GM21786 (cell line): ENCODE data around the gene REN.

Source experiments
- ATAC-seq: cut with Tn5 transposase; IDR thresholded peaks from one replicate; pipeline ENCODE4 v1.9.1; 2021; ENCODE audit not compliant: unreplicated experiment

Gene REN

DNA sequence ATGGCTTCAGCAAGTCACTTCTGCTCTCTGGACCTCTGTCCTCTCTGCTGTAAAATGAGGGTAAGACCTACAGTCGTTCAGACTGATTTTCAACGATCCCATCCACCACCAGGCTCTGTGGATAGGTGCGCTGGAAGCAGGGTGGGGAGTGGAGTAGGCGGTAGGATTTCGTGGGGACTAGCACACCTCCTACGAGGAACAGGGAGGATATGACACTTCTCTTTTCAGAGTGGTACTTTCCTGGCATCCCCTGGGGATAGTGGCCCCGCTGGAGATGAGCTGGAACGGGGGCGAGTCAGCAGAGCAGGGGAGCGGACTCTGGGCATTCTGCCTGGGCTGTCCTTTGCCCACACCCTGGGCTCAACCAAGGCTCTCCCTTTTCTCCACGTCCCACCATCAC lies 32.0 kb downstream of the REN start:
- ATAC-seq, result no peak

DNA sequence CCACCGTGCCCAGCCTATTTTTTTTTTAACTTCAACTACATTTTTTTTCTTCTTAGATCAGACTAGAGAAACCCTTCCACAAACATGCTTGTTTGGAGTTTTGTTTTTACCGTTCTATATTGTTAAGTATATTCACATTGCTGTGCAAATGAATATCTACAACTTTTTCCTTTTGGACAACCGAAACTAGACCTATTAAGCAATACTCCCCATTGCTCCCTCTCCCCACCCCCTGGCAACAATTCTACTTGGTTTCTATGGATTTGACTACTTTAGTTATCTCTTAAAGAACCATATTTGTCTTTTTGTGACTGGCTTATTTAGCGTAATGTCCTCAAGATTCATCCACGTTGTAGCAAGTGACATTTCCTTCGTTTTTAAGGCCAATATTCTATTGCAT lies 33.4 kb downstream of the REN start:
- no peak for ATAC-seq

DNA sequence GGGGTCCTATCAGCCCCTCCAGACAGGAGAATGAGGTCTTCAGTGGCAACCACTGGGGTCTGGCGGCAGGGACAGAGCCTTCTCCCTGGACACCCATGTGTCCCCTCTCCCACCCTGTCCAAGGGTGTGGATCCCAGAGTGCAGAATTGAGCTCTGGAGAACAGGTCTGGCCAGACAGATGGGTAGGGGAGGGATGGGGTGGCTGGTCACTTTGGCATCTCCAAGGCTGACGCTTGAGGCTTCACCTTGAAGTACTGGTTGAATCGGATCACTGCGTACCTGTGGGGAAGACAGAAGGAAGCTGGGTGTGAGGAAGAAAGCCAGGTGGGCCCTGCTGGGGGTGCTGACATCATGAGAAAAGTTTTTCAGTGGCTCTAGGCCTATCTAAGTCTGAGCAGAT lies 34.2 kb downstream of the REN start:
- no peak for ATAC-seq

DNA sequence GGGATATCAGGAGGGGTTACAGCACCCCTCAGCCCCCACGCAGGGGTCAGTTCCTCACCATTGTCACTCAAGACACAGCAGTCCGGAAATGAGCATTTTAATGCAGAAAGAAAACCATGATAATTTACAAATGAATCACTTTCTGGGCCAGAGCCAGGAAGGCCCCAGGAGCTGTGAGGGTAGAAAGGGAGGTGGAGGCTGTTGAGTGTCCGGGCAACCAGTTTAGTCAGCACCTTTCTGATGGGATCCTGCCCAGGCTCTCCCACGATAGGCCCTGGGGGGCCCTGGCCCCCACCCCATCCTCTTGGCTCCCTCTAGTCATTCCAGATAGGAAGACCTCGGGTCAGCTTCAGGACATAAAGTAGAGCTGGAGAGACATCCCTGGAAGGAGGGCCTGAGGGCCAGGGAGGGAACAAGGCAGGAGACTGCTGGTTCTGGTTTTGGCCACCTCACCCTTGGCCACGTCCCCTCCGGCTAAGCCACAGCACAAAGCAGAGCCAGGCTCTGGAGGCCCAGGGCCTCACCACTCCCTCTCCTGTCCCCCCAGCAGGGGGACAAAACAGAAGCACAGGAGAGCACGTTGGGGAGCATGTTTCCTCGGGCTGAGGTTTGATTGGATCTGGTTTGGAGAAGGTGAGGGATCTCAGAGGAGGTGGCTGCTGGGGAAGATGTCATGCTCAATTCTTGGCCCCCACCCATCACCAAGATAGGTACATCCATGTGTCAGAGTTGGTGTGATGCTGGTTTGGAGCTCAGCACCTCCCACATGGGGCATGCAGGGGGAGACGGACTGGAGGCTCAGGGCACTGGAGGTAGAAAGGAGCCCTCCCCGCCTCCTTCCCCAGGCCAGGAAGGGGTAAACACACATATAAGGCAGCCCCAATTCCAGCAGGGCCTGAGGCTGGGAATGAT lies 34.9 kb downstream of the REN start:
- no peak for ATAC-seq

DNA sequence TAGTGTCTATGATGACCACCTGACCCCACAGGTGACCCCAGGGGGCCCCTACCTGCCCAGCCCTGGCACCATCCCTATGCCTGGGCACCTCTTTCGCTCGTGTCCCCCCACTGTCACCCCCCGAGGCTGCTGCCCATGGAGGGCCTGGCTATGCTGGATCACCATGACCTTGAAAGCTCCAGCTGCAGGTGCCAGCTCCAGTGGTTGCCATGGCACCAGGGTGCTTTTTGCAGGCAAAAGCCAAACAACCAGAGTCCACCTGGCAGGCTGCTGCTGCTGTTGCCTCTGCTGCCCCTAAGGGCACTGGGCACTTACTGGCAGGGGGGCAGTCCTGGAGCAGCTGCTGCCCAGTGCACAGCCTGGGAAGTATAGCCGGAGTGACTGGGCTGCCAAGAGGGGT lies 36.0 kb downstream of the REN start:
- no peak for ATAC-seq

DNA sequence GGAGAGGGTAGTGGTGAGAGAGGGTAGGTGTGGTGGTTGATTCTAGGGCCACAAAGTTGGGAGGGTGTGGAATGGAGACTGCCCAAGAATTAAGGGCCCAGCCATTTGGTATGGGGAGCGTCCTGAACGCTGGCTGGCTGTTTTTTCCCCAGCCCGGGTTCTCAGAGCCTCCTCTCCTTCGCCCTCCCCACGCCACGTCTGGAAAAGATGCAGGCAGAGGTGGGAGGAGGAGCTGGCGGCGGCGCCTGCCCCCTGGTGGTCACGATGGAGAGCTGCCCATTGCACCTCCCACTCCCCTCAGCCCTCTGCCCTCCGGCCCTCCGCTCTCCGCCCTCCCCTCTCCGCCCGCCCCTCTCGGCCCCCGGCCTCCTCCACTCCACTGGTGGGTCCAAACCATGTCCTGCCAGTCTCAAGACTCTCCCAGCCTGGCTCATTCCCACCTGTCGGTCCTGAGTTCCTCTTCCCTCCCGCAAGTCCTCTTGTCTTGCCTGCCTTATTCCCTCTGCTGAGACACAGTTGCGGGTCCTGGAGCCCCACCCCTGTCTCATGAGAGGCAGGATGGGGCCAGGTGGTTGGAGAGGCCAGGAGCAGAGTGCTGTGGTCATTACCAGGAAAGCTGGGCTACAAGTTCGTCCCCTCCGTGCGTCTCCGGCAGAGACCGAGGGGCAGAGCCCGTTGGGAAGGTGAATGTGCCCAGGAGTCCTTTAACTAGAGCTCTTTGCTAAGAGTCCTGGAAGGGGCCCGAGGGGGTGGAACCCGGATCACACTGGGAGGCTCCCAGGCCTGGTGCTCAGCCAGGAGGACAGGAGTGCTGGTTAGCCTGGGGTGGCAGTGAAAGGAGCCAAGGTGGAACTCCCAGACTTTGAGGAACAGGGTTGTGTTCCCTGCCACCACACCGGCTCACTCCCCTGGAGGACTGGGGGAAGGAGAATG lies 36.9 kb downstream of the REN start:
- ATAC-seq, result no peak

DNA sequence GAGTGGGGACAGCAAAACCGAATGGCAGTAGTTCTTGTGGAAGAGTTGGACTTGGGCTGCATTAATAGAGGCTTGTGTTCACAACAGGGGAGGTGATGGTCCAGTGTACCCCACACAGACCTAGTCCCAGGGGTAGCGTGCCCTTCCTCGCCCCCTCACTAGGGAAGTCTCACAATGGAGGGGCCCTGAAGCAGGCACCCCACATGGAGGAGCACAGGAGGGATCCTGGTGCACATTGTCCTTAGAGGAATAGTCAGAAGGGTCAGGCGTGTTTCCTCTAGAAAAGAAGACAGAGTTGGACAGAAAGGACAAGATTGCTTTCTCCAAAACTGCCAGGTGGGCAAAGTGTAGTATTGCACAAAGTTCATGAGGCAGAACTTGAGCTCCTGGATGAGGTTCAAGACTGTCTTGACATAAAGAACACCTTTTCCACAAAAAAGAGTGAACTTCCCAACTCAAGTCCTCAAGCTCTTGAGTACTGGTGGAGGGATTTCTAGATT lies 37.6 kb downstream of the REN start:
- no peak for ATAC-seq

DNA sequence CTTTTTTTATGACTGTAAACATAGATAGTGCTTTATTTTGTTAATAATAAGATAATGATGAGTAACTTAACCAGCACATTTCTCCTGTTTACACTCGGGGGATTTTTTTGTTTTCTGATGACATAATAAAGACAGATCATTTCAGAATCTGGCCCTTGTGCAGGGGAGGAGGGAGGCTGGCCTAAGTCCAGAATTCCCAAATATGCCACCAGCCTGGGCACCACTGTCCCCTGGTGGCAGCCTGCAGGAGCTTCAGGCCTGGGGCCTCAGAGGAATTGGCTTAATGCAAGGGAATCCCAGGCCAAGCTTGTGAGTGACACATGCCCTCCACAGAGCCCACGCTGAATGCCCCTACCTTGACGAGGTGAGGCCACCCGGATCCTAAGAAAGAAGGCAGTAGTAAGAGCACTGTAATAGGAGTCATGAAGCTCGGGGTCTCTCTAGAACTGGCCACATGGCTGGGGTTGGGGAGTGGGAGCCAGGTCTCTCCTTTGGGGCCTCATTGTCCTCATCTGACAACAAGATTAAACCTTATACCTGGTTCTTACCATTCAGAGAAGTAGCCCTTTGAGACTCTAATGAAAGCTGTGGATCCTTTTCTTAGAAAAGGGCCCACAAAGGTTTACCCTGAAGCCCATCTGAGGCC lies 38.4 kb downstream of the REN start:
- no peak for ATAC-seq

DNA sequence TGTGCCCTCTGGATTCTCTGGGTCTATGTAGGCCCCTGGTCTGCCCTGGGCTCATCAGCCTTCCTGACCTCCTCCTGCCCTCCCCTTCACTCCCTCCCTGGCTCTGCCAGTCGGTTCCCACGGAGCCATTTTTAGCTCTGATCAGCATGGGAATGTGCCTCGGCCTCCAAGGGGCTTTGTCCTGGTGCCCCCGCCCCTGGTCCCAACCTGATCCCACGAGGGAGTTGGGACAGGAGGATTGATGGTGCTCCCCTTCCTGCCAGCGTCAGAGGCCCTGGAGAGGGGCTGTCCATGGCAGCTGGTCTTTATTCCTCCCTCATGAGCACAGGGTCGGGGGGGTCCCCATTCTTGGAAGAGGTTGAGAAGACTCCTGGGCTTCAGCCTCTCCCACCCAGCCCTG lies 39.2 kb downstream of the REN start:
- no peak for ATAC-seq

DNA sequence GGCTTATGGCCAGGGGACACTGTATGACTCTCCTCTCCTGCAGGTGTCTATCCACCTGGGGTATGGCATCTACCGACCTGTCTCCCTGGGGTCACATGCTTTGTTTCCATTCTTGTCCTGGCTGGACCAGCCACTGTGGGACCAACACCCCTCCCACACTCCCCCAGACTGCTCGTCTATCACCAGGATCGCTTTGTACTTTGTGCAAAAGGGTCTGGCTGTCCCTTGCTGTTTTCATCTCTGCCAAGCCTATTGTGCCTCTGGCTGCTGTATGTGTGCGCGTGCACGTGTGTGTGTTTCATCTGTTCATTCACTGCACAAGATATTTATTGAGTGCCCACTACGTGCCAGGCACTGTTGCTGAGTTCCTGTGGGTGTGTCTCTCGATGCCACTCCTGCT lies 39.8 kb downstream of the REN start:
- ATAC-seq, result no peak

DNA sequence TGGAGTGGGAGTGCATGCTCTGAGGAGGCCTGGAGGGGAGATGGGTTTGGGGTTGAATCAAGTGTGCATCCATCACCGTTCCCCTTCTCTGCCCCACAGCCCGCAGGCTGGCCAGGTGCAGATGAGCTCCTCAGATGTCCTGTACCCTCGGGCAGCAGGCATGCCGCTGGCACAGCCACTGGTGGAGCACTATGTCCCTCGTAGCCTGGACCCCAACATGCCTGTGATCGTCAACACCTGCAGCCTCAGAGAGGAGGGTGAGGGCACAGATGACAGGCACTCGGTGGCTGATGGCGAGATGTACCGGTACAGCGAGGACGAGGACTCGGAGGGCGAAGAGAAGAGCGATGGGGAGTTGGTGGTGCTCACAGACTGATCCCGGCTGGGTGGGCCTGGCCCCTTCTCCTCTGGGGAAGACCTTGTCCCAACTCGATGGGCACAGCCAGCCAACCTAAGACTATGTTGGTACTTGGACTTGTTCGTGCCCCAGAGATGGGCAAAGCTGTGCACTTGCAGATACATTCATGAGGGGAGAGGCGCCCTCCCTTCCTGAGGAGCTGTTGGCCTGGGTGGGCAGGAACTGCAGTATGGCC lies 40.3 kb downstream of the REN start:
- no peak for ATAC-seq

DNA sequence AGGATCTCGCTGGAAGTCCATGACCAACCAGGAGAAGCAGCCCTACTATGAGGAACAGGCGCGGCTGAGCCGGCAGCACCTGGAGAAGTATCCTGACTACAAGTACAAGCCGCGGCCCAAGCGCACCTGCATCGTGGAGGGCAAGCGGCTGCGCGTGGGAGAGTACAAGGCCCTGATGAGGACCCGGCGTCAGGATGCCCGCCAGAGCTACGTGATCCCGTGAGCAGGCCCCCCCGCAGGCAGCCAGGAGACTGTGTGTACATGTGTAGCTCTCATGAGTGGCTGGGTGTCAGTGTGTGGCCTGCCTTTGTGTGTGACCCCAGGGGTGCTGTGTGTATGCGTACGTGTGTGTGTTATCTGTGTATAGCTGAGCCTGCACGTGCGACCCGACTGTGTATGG lies 41.5 kb downstream of the REN start:
- no peak for ATAC-seq

DNA sequence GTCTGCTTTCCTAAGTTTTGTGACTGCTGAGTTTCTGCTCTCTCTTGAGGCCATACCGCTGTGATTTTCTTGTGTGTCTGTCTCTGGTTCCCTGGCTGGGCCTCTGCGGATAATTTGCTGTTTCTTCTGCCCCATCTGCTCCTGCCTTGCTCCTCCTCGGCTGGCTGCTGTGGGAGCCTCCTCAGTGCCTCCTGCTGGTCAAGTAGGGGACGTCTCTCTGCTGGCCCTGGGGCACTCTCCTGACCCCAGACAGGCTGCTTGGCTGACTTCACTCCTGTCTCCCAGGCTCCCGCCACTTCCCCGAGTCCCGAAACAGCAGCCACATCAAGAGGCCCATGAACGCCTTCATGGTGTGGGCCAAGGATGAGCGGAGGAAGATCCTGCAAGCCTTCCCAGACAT lies 42.8 kb downstream of the REN start:
- ATAC-seq, result no peak

DNA sequence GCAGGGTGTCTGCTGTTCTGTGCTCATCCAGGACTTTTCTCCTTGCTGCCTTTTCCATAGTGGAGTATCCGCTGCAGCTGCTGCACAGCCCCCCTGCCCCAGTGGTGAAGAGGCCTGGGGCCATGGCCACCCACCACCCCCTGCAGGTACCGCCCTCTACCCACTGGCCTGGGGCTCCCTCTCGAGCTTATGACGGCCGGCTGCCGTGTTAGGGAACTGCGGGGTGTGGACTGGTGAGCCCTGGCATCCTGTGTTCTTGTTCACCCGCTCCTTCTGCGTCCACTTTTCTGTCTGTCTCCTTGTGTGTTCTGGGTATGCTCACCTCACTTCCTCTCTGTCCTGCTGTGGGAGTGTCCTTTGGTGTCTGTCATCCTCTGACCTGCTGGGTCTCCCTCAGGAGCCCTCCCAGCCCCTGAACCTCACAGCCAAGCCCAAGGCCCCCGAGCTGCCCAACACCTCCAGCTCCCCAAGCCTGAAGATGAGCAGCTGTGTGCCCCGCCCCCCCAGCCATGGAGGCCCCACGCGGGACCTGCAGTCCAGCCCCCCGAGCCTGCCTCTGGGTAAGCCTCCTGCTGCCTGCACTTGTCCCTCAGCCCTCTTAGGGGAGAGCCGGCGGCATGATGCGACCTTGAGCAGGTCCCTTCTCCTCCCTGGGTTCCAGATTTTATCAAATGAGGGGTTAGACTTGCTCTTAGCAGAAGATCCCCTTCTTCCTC lies 44.1 kb downstream of the REN start:
- ATAC-seq, result no peak

DNA sequence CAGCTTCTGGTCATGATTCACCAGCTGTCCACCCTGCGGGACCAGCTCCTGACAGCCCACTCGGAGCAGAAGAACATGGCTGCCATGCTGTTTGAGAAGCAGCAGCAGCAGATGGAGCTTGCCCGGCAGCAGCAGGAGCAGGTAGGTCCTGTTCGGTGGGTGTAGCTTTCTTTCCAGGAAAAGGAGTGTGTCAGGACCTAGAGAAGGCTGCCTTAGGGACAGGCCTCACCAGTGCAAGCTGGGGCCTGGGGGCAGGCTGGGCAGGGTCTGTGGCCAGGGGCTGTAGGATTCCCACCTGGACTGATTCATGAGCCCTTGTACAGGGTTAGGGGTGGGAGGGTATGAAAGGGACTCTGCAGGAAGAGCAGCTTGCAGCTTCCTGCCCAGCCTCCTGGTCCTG lies 49.6 kb downstream of the REN start:
- ATAC-seq, result no peak

DNA sequence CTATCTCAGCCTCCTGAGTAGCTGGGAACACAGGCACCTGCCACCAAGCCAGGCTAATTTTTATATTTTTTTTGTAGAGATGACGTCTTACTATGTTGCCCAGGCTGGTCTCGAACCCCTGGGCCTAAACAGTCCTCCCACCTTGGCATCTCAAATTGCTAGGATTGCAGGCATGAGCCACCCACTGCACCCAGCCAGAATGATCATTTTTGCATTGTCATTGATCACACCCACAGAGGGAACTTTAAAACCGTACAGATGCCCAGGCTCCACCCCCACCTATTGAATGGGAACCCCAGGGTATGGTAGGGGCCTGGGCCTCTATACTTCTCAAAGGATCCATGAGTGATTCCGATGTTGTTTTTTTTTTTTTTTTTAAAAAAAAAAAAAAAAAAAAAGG lies 51.0 kb downstream of the REN start:
- ATAC-seq, result no peak

DNA sequence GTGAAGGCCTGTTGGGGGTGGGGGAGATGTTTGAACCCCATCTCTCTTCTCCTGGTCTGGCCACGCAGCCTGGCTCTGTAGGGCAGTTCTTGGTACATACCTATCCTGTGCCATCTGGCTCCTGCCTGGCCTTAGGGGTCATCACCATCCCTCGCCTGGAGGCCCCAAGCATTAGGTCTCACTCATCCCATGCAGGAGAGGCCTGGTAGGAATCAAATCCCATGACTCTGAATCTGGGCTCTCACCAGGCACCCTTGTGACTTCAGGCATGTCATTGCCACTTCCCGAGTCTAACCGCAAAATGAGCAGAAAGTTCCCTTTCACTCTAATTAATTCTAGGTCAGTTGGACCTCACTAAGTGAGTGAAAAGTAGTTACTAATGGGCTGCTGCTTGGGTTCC lies 51.5 kb downstream of the REN start:
- no peak for ATAC-seq

DNA sequence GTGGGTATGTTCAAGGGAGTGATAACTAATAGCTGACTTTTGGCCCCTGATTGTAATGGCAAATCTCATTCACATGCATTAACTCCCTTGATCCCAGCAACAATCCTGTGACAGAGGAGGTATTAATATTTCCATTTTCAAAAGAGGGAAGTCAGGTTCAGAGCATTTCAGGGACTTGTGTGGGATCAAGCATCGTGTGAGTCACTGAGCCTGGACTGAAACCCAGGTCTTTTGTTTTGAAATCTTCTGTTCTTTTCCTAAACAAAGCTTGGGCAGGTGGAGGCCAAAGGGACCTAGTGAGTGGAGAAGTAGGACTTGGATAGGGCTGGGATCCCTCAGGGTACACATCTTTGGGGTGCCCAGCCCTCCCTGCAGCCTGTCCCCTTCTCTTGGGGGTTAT lies 52.2 kb downstream of the REN start:
- no peak for ATAC-seq

DNA sequence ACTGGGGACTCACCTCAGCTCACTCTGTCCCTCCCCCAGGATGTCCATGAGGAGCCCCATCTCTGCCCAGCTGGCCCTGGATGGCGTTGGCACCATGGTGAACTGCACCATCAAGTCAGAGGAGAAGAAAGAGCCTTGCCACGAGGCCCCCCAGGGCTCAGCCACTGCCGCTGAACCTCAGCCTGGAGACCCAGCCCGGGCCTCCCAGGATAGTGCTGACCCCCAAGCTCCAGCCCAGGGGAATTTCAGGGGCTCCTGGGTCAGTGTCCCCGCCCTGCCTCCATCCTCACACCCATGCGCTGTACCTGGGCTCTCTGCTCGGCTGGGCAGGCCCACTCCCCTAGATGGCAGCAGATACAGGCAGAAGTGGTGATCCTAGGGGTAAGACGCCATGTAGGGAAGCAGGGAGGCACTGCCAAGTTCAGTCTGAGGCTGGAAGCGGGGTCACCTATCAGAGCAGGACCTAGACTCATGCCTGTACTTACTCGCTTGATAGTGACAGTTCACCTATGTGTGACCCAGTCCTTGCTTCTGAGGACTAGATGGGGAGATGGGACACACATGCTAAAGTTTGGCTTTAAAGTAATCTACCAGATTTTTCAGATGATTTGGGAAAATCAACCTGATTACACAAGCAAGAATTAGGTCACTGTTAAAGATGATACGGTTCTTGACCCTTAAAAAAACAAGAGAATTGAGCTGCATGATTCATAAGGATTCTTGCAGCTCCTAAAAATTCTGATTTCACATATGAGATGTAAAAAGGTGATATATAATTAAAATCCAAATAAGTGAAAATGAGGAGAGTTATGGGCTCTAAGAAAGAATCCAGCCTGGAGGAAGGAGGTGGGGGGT lies 53.0 kb downstream of the REN start:
- no peak for ATAC-seq
